Astrocyte of the cerebellum (primary cell): ENCODE measurements around the gene ALPI.

Source experiments
- DNase-seq: peaks from one replicate; pipeline ENCODE4 v3.0.0-alpha.2; 2011; ENCODE audit warnings: low read depth
- H3K4me3 ChIP-seq: 2 replicates; pipeline ENCODE4 v1.5.1; 2011; ENCODE audit warnings: mild to moderate bottlenecking, low read depth, low read length, moderate library complexity
- in situ Hi-C: cut with HindIII; loops from 2 replicates; pipeline ENCODE4 v1.10.0; 2017; ENCODE audit warnings: low sequenced_read_pairs
- TF ChIP-seq, protein P1 (sequence below): IDR thresholded peaks from 2 replicates; pipeline ENCODE4 v1.5.1; 2012; ENCODE audit warnings: low read length, low read depth, moderate library complexity, mild to moderate bottlenecking; ENCODE audit errors: missing control alignments

Gene ALPI

DNA sequence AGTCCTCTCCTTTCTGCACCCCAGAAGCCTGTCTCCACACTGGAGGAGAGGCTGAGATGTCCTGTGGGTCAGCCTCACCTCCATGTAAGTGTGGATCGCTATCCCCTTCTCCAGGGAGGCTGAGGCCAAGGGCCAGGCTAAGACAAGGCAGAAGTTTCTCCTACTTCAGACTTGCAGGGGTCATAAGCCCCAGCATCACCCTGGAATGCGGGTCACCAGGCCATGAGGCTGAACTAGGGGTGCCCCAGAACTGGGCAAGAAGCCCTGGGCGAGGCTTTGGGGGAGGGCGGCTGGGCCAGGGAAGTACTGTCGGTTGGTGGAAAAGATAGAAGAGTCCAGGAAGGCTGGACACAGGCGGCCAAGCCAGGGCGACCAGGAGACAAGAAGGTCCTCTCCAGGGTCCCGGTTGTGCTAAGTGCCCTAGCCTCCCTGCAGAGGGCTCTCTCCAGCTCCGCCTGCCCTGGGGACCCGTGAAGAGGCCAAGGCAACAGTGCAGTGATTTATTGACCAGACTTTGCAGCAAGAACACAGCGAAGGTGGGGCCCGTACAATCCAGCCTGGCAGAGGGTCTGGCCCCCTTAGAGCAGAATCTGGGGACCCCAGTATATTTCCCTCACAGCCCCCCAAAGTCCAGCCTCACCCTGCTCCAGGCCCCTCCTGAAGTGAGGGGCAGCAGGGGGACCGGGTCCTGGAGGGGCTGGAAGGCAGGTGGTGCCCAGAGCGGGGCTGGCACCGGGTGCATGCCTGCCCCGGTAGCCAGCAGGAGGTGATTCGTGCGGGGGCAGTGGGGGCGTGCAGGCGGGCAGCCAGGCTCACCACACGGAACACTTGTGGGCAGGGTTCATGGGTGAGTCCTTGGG lies 23.6 kb downstream of the ALPI start:
- no peak for DNase-seq
- TF ChIP-seq, protein P1, sequence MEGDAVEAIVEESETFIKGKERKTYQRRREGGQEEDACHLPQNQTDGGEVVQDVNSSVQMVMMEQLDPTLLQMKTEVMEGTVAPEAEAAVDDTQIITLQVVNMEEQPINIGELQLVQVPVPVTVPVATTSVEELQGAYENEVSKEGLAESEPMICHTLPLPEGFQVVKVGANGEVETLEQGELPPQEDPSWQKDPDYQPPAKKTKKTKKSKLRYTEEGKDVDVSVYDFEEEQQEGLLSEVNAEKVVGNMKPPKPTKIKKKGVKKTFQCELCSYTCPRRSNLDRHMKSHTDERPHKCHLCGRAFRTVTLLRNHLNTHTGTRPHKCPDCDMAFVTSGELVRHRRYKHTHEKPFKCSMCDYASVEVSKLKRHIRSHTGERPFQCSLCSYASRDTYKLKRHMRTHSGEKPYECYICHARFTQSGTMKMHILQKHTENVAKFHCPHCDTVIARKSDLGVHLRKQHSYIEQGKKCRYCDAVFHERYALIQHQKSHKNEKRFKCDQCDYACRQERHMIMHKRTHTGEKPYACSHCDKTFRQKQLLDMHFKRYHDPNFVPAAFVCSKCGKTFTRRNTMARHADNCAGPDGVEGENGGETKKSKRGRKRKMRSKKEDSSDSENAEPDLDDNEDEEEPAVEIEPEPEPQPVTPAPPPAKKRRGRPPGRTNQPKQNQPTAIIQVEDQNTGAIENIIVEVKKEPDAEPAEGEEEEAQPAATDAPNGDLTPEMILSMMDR = no peak
- in situ Hi-C loops = no loop called here
- H3K4me3 ChIP-seq = no peak overlapping the region

GRCh38 chr2:232480201-232481190 lies 24.5 kb downstream of the ALPI start:
- H3K4me3 ChIP-seq = no peak overlapping the region
- in situ Hi-C loops = no loop called here
- no peak for DNase-seq
- TF ChIP-seq, protein P1 = no peak

DNA sequence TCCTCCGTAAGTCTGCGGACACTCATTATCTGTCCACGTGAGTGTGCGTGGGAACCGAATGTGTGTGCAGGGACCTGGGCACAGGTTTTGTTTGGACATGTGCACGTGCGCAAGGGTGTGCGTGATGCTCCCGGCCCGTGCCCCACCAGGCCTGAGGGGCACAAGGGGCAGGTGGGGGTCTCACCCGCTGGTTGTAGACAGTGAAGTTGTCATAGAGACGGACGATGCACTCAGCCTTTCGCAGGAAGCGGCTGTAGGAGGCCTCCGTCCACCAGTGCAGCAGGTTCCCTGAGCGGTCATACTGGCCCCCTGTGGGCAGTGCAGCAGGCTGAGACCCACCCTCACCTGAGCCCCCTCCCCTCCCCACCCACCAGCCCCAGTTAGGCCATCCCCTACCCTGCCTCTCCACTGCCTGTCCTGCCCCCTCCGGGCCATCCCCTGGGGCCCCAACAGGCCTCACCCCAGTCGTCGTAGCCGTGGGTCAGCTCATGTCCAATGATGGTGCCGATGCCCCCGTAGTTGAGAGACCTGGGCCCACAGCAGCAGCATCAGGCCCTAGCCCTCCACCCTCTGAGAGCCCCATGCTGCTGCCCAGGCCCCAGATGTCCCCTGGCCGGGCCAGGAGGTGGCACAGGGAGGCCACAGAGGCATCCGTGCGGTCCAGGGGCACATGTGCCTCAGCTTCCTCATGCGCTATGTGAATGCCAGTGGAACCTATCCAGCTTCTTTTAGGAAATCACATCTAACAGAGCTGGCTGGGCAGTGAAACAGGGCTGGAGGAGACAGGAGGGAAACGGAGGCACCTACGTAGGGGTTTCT lies 25.6 kb downstream of the ALPI start:
- no peak overlapping the region for H3K4me3 ChIP-seq
- in situ Hi-C loops = no loop called here
- TF ChIP-seq, protein P1 = no peak
- no peak for DNase-seq

GRCh38 chr2:232482301-232483238 lies 26.6 kb downstream of the ALPI start:
- no peak overlapping the region for H3K4me3 ChIP-seq
- no peak for DNase-seq
- TF ChIP-seq, protein P1 = no peak
- in situ Hi-C loops = no loop called here

- in situ Hi-C loops = no loop called here
- TF ChIP-seq, protein P1 = no peak
- no peak overlapping the region for H3K4me3 ChIP-seq
- no peak for DNase-seq
These were observed 27.5 kb downstream of the ALPI start for GRCh38 chr2:232483311-232483922.
